ENCODE data around the gene SFMBT2. TPM values are rescaled to one million over a fixed set of nuclear protein-coding genes. Genes with fewer than 3 reads are reported as not detected.

Gene SFMBT2
- total and polyA plus RNA-seq, 10 donors: 4.4 to 47.7 (median 34.8) TPM

DNA sequence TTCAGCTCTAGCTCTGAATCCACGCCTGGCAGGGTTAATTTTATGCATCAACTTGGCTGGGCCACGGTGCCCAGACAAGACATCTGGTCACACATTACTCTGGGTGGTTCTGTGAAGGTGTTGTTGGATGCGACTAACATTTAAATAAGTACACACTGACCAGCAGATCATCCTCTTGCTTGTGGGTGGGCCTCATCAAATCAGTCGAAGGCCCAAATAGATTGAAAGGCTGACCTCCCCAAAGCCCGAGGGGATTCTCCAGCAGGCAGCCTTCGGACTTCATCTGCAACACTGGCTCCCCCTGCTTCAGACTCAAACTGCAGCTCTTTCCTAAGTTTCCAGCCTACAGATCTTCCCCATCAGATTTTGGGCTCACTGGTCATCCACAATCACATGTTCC lies 53.6 kb downstream of the SFMBT2 start:
- no peak for DNase-seq
- H3K27me3 ChIP-seq (replicated peaks in 1 of 7): no peaks in the 10 kb centered on the region
- peaks cover 0 to 11% (median 0%) of the 10 kb centered on the region in 6 donors for H3K4me1 ChIP-seq
- peaks cover 0 to 59% (median 18%) of the 10 kb centered on the region in 6 donors for H3K36me3 ChIP-seq
- intact Hi-C loops (cut with DNase I; ENCODE audit: low total_unique reads): no loop called here
- TF ChIP-seq, protein P1, sequence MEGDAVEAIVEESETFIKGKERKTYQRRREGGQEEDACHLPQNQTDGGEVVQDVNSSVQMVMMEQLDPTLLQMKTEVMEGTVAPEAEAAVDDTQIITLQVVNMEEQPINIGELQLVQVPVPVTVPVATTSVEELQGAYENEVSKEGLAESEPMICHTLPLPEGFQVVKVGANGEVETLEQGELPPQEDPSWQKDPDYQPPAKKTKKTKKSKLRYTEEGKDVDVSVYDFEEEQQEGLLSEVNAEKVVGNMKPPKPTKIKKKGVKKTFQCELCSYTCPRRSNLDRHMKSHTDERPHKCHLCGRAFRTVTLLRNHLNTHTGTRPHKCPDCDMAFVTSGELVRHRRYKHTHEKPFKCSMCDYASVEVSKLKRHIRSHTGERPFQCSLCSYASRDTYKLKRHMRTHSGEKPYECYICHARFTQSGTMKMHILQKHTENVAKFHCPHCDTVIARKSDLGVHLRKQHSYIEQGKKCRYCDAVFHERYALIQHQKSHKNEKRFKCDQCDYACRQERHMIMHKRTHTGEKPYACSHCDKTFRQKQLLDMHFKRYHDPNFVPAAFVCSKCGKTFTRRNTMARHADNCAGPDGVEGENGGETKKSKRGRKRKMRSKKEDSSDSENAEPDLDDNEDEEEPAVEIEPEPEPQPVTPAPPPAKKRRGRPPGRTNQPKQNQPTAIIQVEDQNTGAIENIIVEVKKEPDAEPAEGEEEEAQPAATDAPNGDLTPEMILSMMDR (IDR thresholded peaks at IDR 0.05 in 8 of 11, conservative IDR thresholded peaks at IDR 0.05 in 3 of 11): no peak
- TF ChIP-seq POLR2A (IDR thresholded peaks at IDR 0.05): no peak
- TF ChIP-seq POLR2AphosphoS5 (IDR thresholded peaks at IDR 0.05): no peak
- H3K4me3 ChIP-seq: no peak overlapping the region
- 87 to 97% (median 93%) methylated on average over 6 of the region's 6 CpGs for WGBS, 5 donors
- peaks cover 0 to 14% (median 8%) of the 10 kb centered on the region in 8 donors for H3K9me3 ChIP-seq
- no peak overlapping the region for H3K27ac ChIP-seq

DNA sequence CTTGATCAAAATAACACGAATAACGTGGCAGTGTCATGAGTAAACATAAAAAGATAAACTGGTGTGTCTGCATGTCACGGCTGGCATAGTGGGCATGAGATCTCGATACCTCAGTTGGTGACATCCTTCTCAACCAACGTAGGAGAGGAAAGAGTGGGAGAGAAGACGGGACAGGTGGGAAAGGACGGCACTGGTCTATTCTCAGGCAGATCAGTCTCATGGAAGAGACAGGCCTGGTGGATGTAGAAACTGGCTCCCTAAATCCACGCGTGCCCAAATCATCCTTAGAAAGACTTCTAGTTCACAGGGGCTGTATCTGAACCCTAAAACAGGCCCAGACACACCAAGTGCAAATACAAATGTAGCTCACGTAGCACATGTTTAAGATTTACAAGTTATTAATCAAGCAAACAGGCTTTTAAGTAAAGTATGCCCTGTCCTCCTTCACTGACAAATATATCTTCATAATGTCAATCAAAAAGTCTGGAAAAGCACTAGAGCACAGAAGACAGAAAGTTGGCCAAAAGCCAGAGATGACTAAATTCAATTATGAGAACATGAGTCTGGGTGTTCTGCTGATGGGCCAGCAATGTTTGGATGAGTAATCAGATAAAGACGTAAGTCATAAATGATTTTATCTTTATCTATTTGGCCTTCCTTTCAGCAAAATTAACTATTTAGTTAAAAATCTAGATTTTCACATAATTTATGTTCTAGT lies 56.3 kb downstream of the SFMBT2 start:
- no peaks in the 10 kb centered on the region for H3K27me3 ChIP-seq (replicated peaks in 1 of 7)
- H3K27ac ChIP-seq: no peak overlapping the region
- 86 to 91% (median 89%) methylated on average over 11 of the region's 11 CpGs for WGBS, 5 donors
- H3K36me3 ChIP-seq: peaks cover 0 to 64% (median 18%) of the 10 kb centered on the region in 6 donors
- no peak overlapping the region for H3K4me3 ChIP-seq
- DNase-seq: no peak
- H3K9me3 ChIP-seq: peaks cover 0 to 4% (median 0%) of the 10 kb centered on the region in 8 donors
- peaks cover 0 to 11% (median 0%) of the 10 kb centered on the region in 6 donors for H3K4me1 ChIP-seq
- TF ChIP-seq POLR2AphosphoS5 (IDR thresholded peaks at IDR 0.05): no peak
- TF ChIP-seq, protein P1 (IDR thresholded peaks at IDR 0.05 in 8 of 11, conservative IDR thresholded peaks at IDR 0.05 in 3 of 11): no peak
- TF ChIP-seq POLR2A (IDR thresholded peaks at IDR 0.05): no peak
- intact Hi-C loops (cut with DNase I; ENCODE audit: low total_unique reads): no loop called here

DNA sequence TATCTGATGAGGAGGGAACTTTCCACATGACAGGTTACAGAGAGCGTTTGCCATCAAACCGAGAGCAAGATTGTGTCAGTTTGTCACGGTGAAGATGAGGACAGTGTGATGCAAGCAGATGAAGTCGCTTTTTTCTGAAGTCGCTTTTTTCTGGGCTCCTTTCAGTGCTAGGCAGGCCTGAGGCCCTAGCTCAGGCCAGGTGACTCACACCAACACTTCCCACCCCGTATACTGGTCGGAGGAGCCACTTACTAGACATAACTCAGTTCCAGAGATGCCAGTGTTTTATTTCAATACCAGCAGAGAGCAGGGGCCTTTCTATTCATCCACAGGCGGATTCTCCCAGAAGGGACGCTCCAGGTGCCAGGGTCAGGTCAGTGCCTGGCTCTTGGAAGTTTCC lies 58.9 kb downstream of the SFMBT2 start:
- Histone ChIP-seq H3K36me3 (peaks cover 0 to 38% (median 7%) of the 10 kb centered on the region in 6 donors), H3K9me3 (no peaks in the 10 kb centered on the region), H3K27ac (no peak overlapping the region), H3K4me1 (peaks cover 0 to 11% (median 0%) of the 10 kb centered on the region in 6 donors), H3K4me3 (no peak overlapping the region), H3K27me3 (replicated peaks in 1 of 7) (no peaks in the 10 kb centered on the region)
- intact Hi-C loops (cut with DNase I; ENCODE audit: low total_unique reads): no loop called here
- TF ChIP-seq POLR2AphosphoS5 (IDR thresholded peaks at IDR 0.05) (no peak), POLR2A (IDR thresholded peaks at IDR 0.05) (no peak)
- TF ChIP-seq, protein P1 (IDR thresholded peaks at IDR 0.05 in 8 of 11, conservative IDR thresholded peaks at IDR 0.05 in 3 of 11): no peak
- DNase-seq: no peak
- 92 to 96% (median 95%) methylated on average over 9 of the region's 9 CpGs for WGBS, 5 donors

DNA sequence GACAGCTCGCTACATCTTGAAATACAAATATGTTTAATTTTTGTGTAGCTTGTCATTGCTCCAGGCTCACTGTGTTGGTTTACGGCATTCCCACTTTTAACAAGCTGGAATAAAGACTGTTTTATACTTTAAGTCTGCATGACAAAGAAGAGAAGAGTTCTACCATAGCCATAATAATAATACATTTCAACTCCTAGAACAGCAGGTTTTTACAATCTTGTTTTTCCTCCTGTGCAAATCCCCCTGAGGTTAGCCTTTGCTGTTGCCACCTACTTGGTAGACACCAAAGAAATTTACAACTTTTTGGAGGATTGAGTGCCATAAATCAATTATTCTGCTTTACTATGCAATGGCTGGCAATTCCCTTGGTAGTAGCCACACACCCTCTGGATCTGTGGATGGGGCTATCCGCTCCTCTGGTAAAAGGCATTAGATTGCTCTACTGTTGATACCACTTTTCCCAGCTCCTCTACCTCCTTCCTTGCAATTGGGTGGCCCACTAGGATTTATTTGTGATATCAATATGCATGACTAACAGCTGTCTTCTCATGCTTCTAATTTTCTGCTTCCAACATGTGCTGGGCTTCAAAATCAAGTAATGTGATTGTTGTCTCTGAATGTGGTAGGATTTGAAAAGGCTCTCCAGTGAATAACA lies 60.2 kb downstream of the SFMBT2 start:
- no peaks in the 10 kb centered on the region for H3K27me3 ChIP-seq (replicated peaks in 1 of 7)
- no peak overlapping the region for H3K27ac ChIP-seq
- H3K36me3 ChIP-seq: peaks cover 0 to 32% (median 7%) of the 10 kb centered on the region in 6 donors
- DNase-seq: no peak
- peaks cover 0 to 18% (median 5%) of the 10 kb centered on the region in 6 donors for H3K4me1 ChIP-seq
- 97 to 99% (median 98%) methylated on average over 3 of the region's 3 CpGs for WGBS, 5 donors
- H3K9me3 ChIP-seq: no peaks in the 10 kb centered on the region
- TF ChIP-seq POLR2A (IDR thresholded peaks at IDR 0.05) (no peak), POLR2AphosphoS5 (IDR thresholded peaks at IDR 0.05) (no peak)
- TF ChIP-seq, protein P1 (IDR thresholded peaks at IDR 0.05 in 8 of 11, conservative IDR thresholded peaks at IDR 0.05 in 3 of 11): no peak
- intact Hi-C loops (cut with DNase I; ENCODE audit: low total_unique reads): no loop called here
- no peak overlapping the region for H3K4me3 ChIP-seq

All from spleen (tissue), 11 donors.